ENCODE measurements around the gene TMEM87A. TPM values are rescaled to one million over a fixed set of nuclear protein-coding genes. Genes with fewer than 3 reads are reported as not detected.

The TMEM87A gene
- total and polyA plus RNA-seq, 2 of the 8 experiments (the other 6 are each of a cell fraction or from before 2014, with no cell fraction given) = 15.2 to 33.1 TPM

GRCh38 chr15:42267286-42267685, 5.9 kb downstream of the TMEM87A start:
- no peak overlapping the region for H3K4me3 ChIP-seq (ENCODE audit: extremely low read depth in 1 of 4, insufficient read depth in 2 of 4, low read depth in 3 of 4, low read length in 4 of 4)
- no peak overlapping the region for H2BK15ac ChIP-seq (ENCODE audit: low read length)
- no peak overlapping the region for H2AK5ac ChIP-seq (ENCODE audit: low read depth, low read length)
- H2BK20ac ChIP-seq (ENCODE audit: low read length) = no peak overlapping the region
- H3K23ac ChIP-seq (ENCODE audit: insufficient read length) = no peak overlapping the region
- no peaks in the 10 kb centered on the region for H3K4me1 ChIP-seq (replicated peaks in 1 of 4; ENCODE audit: control insufficient read depth in 3 of 4, insufficient read depth in 4 of 4, low read length in 3 of 4)
- H3K79me2 ChIP-seq (ENCODE audit: control insufficient read depth in 1 of 2, insufficient read depth in 2 of 2, low read length in 2 of 2) = peaks cover 5 to 40% of the 10 kb centered on the region in 2 experiments
- H4K20me1 ChIP-seq (replicated peaks in 1 of 2; ENCODE audit: control insufficient read depth in 1 of 2, insufficient read depth in 2 of 2, low read length in 2 of 2) = peaks cover 0 to 1% of the 10 kb centered on the region in 2 experiments
- DNase-seq (ENCODE audit: low read depth in 1 of 2, low spot score in 2 of 2) (no peak), FAIRE-seq (no peak)
- no peak overlapping the region for H3K14ac ChIP-seq (ENCODE audit: insufficient read length)
- no peak overlapping the region for H3K4me2 ChIP-seq (ENCODE audit: insufficient read depth in 1 of 2, low read depth in 2 of 2, low read length in 2 of 2)
- no peak overlapping the region for H3K27ac ChIP-seq (ENCODE audit: low read depth, low read length)
- H4K5ac ChIP-seq (ENCODE audit: insufficient read length, low read depth, low read length) = no peak overlapping the region
- CTCF ChIA-PET (ENCODE audit: partially characterized antibody) = no interaction called here
- no peaks in the 10 kb centered on the region; the same call in 1 of the 2 replicates for H3K79me1 ChIP-seq (ENCODE audit: low read depth, low read length)
- no peak overlapping the region for H2BK12ac ChIP-seq (ENCODE audit: low read depth, low read length)
- POLR2A ChIA-PET (ENCODE audit: partially characterized antibody) = no interaction called here
- H4K91ac ChIP-seq (replicated peaks; ENCODE audit: insufficient read length, low read length) = no peak overlapping the region
- no peaks in the 10 kb centered on the region for H3K23me2 ChIP-seq (ENCODE audit: low read depth, low read length)
- no peaks in the 10 kb centered on the region for H3K9me3 ChIP-seq (ENCODE audit: insufficient read depth in 2 of 2, low read depth in 1 of 2, low read length in 1 of 2)
- no peak overlapping the region for H2BK120ac ChIP-seq (replicated peaks; ENCODE audit: low read depth, low read length)
- no peak overlapping the region for H3K18ac ChIP-seq (ENCODE audit: extremely low read depth, low read length)
- no peak overlapping the region for H2AFZ ChIP-seq (ENCODE audit: low read length)
- H3K36me3 ChIP-seq (ENCODE audit: control insufficient read depth in 2 of 4, insufficient read depth in 4 of 4, low read length in 3 of 4) = peaks cover 0 to 53% (median 28%) of the 10 kb centered on the region in 4 experiments
- H3K4ac ChIP-seq (replicated peaks; ENCODE audit: insufficient read length, low read depth, low read length) = no peak overlapping the region
- no peak overlapping the region for H3K9ac ChIP-seq (replicated peaks in 1 of 4; ENCODE audit: extremely low read depth in 1 of 4, low read depth in 3 of 4, low read length in 3 of 4)
- H3K56ac ChIP-seq (replicated peaks; ENCODE audit: insufficient read length, low read depth, low read length) = no peak overlapping the region
- no peak overlapping the region for H2BK5ac ChIP-seq (ENCODE audit: low read depth, low read length)
- no peaks in the 10 kb centered on the region for H3K27me3 ChIP-seq (replicated peaks in 1 of 4; ENCODE audit: control insufficient read depth in 3 of 4, extremely low read depth in 1 of 4, insufficient read depth in 3 of 4, low read length in 3 of 4)
- no peak overlapping the region for H4K8ac ChIP-seq (ENCODE audit: extremely low read depth, insufficient read depth, low read length)
- TF ChIP-seq NRF1 (IDR thresholded peaks at IDR 0.05; ENCODE audit: low read depth, low read length) (no peak), SIN3A (conservative IDR thresholded peaks at IDR 0.05 in 1 of 2, IDR thresholded peaks at IDR 0.05 in 1 of 2; ENCODE audit: low read depth in 1 of 2, low read length in 2 of 2) (no peak), NANOG (IDR thresholded peaks at IDR 0.05; ENCODE audit: insufficient read depth, low read depth, low read length, poor library complexity, severe bottlenecking) (no peak), BCL11A (IDR thresholded peaks at IDR 0.05; ENCODE audit: low read depth in 2 of 2, low read length in 2 of 2) (no peak), BACH1 (IDR thresholded peaks at IDR 0.05; ENCODE audit: low read length) (no peak), CTBP2 (IDR thresholded peaks at IDR 0.05; ENCODE audit: borderline replicate concordance, insufficient read depth, insufficient read length, low read length) (no peak), ATF3 (IDR thresholded peaks at IDR 0.05; ENCODE audit: insufficient read depth, low read depth, low read length) (no peak), HDAC2 (IDR thresholded peaks at IDR 0.05; ENCODE audit: borderline replicate concordance in 1 of 2, low read depth in 2 of 2, low read length in 2 of 2) (no peak), MAX (IDR thresholded peaks at IDR 0.05) (no peak), TEAD4 (IDR thresholded peaks at IDR 0.05; ENCODE audit: low read depth, low read length) (no peak), CREB1 (IDR thresholded peaks at IDR 0.05) (no peak), ATF2 (IDR thresholded peaks at IDR 0.05; ENCODE audit: low read length) (no peak)
